Measurements from ENCODE around the gene LEF1. TPM values are rescaled to one million over a fixed set of nuclear protein-coding genes. Genes with fewer than 3 reads are reported as not detected.

Gene LEF1
- total and polyA plus RNA-seq, 2 donors (not counting 3 experiments of a cell fraction or from before 2014, with no cell fraction given): 0.46 TPM; not detected in 1

- H3K79me2 ChIP-seq (ENCODE audit: control insufficient read depth, insufficient read depth, low read length): no peaks in the 10 kb centered on the region
Observed at GRCh38 chr4:108018040-108018883, 150.5 kb downstream of the LEF1 start.

More at GRCh38 chr4:108018040-108018883, 150.5 kb downstream of the LEF1 start:
- no peak overlapping the region for H2AFZ ChIP-seq (ENCODE audit: low read depth, low read length)
- FAIRE-seq: peak; percentile 79
- CTCF ChIA-PET: interaction anchor here (0.6 to 5.7 kb wide), 61 partner anchors 8 to 1935 kb away, joined by 3 to 246 read pairs (median 4); partner anchors contain the start of genes OSTC and RPL34
- dilution Hi-C loops (cut with MboI; ENCODE audit: extremely low pct_ligation_motif_present, low sequenced_read_pairs): no loop called here
- no peaks in the 10 kb centered on the region for H3K4me1 ChIP-seq (ENCODE audit: control insufficient read depth, extremely low read depth, insufficient read depth, low read length)
- DNase-seq (ENCODE audit: low read depth, low spot score): peak; percentile 75
- TF ChIP-seq MYC (IDR thresholded peaks at IDR 0.05; ENCODE audit: low read depth, low read length): no peak
- no peak for TF ChIP-seq MAX (IDR thresholded peaks at IDR 0.05; ENCODE audit: insufficient read depth, insufficient read length)
- TF ChIP-seq CTCF (IDR thresholded peaks at IDR 0.05; ENCODE audit: extremely low read depth in 1 of 2, insufficient read depth in 1 of 2, low read depth in 1 of 2, low read length in 2 of 2): peak; percentile 81
- no peak for TF ChIP-seq JUN (IDR thresholded peaks at IDR 0.05; ENCODE audit: borderline replicate concordance, insufficient read depth, insufficient read length, low read depth)
- no peak for TF ChIP-seq POLR2A (IDR thresholded peaks at IDR 0.05; ENCODE audit: low read depth, low read length)
- no peak for TF ChIP-seq POLR2AphosphoS5 (IDR thresholded peaks at IDR 0.05; ENCODE audit: insufficient read depth, low read depth, low read length)
- TF ChIP-seq GATA2 (IDR thresholded peaks at IDR 0.05; ENCODE audit: insufficient read depth, insufficient read length, low read depth, low read length): no peak
- no peak for TF ChIP-seq EZH2 (IDR thresholded peaks at IDR 0.05; ENCODE audit: borderline replicate concordance, low read depth, low read length, severe bottlenecking)
- no TSS peak for BruUV-seq (replicated peaks)
- H3K9me1 ChIP-seq (replicated peaks; ENCODE audit: control insufficient read depth, extremely low read depth, insufficient read depth, low read length): no peaks in the 10 kb centered on the region
- no peaks in the 10 kb centered on the region for H3K36me3 ChIP-seq (ENCODE audit: control insufficient read depth in 2 of 2, extremely low read depth in 1 of 2, insufficient read depth in 2 of 2, low read length in 2 of 2)
- no peak overlapping the region for H3K9ac ChIP-seq (replicated peaks; ENCODE audit: extremely low read depth, insufficient read depth, low read length)
- no peak overlapping the region for H3K27ac ChIP-seq (ENCODE audit: insufficient read depth, low read depth, low read length)
- H3K4me3 ChIP-seq (replicated peaks in 1 of 3; ENCODE audit: insufficient read depth in 1 of 3, low read depth in 1 of 3, low read length in 3 of 3): no peak overlapping the region
- H3K4me2 ChIP-seq (ENCODE audit: insufficient read depth, low read length): no peak overlapping the region
- intact Hi-C loops (cut with micrococcal nuclease): loop anchor here (1.0 kb wide), 2 partner anchors 475 to 554 kb away; no protein-coding TSS in a partner anchor
- POLR2A ChIA-PET: no interaction called here
- no peaks in the 10 kb centered on the region for H3K9me3 ChIP-seq (replicated peaks; ENCODE audit: control insufficient read depth, insufficient read depth, low read length)
- no peaks in the 10 kb centered on the region for H4K20me1 ChIP-seq (replicated peaks; ENCODE audit: control insufficient read depth, extremely low read depth, insufficient read depth, low read length)
- no peaks in the 10 kb centered on the region for H3K27me3 ChIP-seq (ENCODE audit: control insufficient read depth in 2 of 2, insufficient read depth in 2 of 2, low read length in 2 of 2)

All from endothelial cell of umbilical vein (primary cell).